NCI-H1436 treated with DMSO at 0.1 percent for 48 hours (cell line): ENCODE measurements around the gene ZNF764.
"Not testable (repeated sequence)": the region's sequence is repeated elsewhere in the genome, so short reads cannot be mapped to it uniquely, and the experiment has no call there.

Experiments used
- DNase-seq: peaks from one replicate; lab custom pipeline; 2025; lab: John Stamatoyannopoulos, UW

ZNF764 gene

GRCh38 chr16:30548416-30549253 is 9.5 kb downstream of the ZNF764 start:
- no peak for DNase-seq

GRCh38 chr16:30546115-30546514 is 12.1 kb downstream of the ZNF764 start:
- no peak for DNase-seq

GRCh38 chr16:30543067-30543466 is 15.1 kb downstream of the ZNF764 start:
- no peak for DNase-seq

DNA sequence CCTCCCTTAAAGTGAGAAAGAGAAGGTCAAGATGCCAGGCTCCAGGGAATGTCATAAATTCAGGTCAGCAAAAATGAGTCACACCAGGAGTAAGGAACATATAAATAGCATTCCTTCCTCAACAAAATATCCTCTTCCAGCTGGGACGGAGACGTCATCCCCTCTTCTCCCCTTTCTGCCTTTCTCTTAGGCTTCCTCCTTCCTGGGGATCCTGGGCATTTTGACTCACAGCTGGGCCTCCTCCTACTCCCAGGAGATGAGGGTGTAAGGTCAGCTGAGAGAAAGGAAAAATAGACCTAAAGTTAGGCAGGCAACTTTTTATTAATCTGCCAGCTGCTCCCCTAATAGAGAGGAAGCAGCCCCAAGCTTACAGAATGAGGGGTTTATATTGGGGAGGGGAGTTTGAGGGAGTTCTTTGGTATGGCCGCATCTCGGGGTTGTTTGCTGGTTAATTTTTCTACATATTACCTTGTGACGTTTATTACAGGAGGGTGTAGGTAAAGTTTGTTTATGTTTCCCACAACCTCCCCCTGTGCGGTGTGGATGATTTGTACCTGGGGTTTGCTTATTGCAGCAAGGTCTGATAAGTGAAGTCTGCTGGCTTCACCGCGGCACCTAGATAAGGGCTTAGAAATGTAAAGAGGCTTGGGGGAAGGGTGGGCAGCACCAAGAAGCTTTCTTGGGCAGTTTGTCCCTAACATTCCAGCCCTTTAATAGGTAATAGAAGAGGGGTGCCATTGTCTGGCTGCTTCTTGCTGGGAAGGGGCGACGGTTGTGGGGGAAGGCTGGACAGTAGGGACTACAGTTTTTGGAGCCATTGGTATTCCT is 16.5 kb downstream of the ZNF764 start:
- no peak for DNase-seq

GRCh38 chr16:30540916-30541464 is 17.2 kb downstream of the ZNF764 start:
- DNase-seq: not testable (repeated sequence)

DNA sequence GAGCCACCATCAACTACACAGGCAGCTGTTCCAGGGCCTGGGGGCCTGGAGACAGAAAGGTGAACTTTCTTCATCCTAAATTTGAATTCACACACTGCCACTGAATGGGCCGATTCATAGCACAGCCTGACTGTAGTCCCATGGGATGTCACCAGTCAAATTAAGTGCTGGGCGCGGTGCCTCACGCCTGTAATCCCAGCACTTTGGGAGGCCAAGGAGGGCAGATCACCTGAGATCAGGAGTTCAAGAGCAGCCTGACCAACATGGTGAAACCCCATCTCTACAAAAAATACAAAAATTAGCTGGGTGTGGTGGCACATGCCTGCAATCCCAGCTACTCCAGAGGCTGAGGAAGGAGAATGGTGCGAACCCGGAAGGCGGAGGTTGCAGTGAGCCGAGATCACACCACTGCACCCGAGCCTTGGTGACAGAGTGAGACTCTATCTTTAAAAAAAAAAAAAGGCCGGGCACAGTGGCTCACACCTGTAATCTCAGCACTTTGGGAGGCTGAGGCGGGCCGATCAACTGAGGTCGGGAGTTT is 18.1 kb downstream of the ZNF764 start:
- DNase-seq: not testable (repeated sequence)

DNA sequence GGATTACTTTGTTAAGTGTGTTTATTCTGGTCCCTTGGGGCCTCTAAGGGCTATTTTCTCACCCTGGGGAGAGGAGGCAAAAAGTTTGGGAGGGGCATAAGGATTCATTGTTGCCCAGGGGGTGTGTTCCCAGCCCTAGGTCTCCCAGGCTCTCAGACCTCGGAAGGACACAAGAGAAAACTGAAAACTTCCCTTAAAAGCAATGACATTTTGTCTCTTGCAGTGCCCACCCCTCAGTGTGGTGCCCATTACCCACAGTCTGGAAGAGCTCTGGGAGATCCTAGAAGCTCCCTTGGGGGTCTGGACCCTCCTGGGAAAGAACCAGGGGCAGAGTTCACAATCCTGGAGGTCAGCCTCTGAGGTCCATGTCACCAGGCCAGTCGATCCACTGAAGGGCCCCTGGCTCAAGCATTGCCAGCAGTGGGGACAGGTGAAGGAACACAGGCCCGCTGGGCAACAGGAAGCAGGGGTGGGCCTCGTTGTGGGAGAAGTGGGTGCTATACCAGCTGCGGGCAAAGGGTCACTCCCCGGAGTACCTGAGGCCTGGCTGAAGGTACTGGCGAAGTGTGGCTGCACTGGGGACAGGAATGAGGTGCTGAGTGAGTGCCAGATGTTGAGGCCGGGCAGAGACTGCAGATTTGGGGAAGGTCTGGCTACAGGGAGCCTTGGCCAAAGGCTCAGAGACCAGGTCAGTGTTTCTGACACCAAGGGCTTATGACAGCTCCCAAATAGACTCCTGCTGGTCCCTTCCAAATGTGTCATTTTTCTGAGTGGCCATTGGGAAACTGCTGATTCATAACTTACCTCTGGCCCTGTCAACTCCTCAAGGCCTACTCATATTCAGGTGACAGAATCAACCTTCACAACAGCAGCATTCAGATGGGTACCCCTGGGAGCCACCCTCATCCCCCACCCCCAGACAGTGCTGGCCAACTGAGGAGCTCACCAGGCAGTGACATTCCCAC is 18.9 kb downstream of the ZNF764 start:
- DNase-seq: no peak

DNA sequence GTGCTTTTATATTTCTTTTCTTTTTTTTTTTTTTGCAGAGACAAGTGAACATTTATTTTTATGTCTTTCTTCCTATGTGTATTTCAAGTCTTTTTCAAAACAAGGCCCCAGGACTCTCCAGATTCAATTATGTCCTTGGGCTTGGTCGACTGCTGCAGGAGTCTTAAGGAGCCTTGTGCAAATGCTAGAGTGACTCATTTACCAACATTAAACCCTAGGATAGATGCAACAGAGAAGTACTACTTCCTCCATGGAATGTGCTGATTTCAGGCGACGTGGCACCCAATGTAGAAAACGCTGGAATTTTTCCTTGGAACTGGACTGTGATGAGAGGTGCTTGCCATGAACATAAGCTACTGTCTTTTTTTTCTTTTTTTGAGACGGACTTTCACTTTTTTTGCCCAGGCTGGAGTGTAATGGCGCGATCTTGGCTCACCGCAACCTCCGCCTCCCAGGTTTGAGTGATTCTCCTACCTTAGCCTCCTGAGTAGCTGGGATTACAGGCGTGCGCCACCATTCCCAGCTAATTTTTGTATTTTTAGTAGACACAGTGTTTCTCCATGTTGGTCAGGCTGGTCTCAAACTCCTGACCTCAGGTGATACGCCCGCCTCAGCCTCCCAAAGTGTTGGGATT is 21.7 kb downstream of the ZNF764 start:
- DNase-seq: not testable (repeated sequence)

- DNase-seq: peak; percentile 44
Measured at GRCh38 chr16:30535777-30536190, 22.4 kb downstream of the ZNF764 start.

DNA sequence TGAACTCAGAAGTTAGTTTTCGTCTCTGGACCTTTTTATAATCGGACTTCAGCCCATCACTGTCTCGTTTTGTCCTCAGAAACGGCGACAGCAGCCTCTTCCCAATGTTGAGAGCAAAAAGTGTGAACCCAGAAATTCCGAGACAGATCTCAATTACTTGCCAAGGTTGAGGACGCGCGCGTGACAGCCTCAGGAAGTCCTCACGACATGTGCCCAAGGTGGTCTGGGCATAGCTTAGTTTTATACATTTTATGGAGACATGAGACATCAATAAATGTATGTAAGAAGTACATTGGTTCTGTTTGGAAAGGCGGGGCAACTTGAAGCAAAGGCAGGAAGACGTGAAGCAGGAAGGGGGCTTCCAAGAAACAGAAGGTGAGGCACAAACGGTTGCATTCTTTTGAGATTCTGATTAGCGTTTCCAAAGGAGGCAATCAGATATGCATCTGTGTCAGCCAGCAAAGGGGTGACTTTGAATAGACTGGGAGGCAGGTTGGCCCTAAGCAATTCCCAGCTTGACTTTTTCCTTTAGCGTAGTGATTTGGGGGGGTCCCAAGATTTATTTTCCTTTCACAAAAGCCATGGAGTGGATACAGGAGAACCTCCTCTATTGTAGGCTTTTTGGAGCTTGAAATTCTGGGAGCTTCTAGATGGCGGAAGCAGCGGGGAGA is 22.9 kb downstream of the ZNF764 start:
- no peak for DNase-seq

- peak; percentile 46 for DNase-seq
Measured at GRCh38 chr16:30534368-30535105, 23.6 kb downstream of the ZNF764 start, which contains the start of gene ZNF747. TSS of gene ZNF747 (minus strand) at chr16:30534858. CDS start at chr16:30534679, 179 bp downstream.

- no peak for DNase-seq
Measured at GRCh38 chr16:30533748-30534367, 24.3 kb downstream of the ZNF764 start.

GRCh38 chr16:30533146-30533522 is 25.0 kb downstream of the ZNF764 start:
- no peak for DNase-seq

DNA sequence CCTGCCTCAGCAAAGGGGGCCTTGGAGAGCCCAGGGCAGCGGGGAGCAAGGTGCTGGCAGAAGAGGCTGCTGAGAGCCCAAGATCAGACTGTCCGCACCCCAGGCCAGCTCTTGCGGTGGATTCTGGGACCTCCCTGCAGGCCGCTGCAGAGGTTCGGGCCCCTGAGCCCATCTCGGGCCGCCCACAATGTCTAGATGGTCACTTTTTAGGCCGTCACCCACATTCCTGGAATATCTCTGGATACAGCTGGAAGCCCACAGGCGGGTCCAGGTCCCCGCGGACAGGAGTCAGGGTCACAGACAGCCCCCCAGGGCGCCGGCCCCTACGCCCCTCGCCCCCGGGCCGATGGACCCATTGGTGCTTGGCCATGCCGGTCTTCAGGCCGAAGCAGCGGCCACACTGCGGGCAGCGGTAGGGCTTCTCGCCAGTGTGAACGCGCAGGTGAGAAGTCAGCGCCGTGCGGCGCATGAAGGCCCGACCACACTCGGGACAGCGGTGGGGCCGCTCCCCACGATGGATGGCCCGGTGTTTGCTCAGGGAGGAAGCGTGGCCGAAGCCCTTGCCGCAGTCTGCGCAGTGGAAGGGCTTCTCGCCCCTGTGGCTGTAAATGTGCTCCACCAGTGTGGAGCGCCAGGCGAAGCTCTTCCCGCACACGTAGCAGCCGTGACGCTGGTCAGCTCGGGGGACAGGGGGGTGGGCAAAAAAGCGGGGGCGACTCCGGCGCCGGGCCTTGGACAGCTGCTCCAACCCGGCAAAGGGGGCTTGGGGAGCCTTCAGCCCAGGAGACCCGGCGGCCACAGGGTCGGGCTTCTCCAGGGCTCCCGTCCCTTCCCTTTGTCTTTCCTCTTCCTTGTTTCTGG is 25.7 kb downstream of the ZNF764 start:
- DNase-seq: no peak

DNA sequence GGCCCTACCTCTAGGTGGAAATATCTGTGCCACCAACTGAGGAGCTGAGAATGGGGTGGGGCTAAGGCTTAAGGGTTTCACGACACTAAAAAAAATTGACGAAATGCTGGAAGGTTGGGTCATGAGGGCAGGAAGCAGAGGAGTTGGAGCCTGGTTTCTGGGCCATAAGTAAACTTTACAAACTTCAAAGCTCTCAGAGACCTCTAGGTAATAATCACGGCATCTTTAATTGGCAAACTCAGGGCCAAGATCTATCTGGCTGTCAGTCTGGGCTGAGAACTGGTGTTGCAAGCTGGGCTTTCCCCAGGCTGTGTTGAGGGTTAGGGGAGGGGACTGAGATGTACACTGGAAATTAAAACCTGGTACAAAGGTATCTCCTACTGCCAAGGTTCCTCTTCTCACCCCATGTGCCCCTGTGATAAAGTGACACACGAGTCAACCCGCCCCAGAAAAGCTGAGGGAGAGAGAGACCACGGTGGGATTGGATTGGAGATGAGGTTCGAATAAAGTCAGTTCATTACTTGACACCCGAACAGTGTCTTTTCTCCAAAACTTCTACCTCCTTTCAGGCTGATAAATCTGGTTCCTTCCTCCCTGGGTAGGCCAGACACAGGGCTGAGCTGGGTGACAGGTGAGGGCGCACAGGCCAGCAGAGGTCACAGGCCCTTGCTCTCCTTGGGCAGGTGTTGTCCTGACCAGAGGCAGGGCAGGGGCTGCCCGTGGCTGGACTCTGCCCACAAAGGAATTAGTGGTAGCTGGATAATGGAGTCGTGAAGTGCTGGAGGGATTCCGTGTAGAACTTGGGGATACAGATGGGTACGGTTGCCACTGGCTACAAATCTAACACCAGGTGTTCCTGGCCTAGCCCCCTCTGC is 27.8 kb downstream of the ZNF764 start:
- no peak for DNase-seq

- no peak for DNase-seq
Measured at GRCh38 chr16:30528799-30529457, 29.2 kb downstream of the ZNF764 start.
